H54 (cell line): ENCODE data around the gene RNF183.
"Not testable (repeated sequence)": the region's sequence is repeated elsewhere in the genome, so short reads cannot be mapped to it uniquely, and the experiment has no call there.

Experiments used
- DNase-seq: peaks from one replicate; pipeline ENCODE4 v3.0.0; 2011; ENCODE audit warnings: low spot score, mixed read lengths; ENCODE audit not compliant: insufficient read length
- FAIRE-seq: peaks from 3 replicates; lab custom pipeline; 2011; peaks lifted over from hg19 to GRCh38; lab: Jason Lieb, UNC
- POLR2A ChIP-seq: IDR thresholded peaks from 2 replicates; pipeline ENCODE4 v1.6.1; 2011; ENCODE audit warnings: low read depth, mild to moderate bottlenecking, low read length

The RNF183 gene

DNA sequence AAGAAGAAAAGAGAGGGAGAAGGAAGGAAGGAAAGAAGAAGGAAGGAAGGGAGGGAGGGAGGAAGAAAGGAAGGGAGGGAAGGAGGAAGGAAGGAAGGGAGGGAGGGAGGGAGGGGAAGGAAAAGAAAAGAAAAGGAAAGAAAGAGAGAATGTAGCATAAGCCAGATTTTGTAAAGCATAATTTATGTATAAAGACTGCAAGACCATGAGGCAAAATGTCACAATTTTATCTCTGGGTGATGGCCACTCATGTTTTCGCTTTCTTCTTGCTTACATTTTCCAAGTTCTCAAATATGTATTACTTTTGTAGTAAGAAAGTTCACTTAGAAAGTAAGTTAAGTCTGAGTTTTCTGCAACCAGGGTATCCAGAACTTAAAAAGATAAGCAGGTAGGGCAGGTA, 3.4 kb upstream of the RNF183 start:
- FAIRE-seq: no peak
- no peak for TF ChIP-seq POLR2A
- DNase-seq: no peak

GRCh38 chr9:113301548-113301947, 1.6 kb downstream of the RNF183 start:
- FAIRE-seq (no peak), DNase-seq (no peak)
- TF ChIP-seq POLR2A: no peak

GRCh38 chr9:113299800-113300292, 3.3 kb downstream of the RNF183 start:
- no peak for DNase-seq
- no peak for TF ChIP-seq POLR2A
- FAIRE-seq: no peak

DNA sequence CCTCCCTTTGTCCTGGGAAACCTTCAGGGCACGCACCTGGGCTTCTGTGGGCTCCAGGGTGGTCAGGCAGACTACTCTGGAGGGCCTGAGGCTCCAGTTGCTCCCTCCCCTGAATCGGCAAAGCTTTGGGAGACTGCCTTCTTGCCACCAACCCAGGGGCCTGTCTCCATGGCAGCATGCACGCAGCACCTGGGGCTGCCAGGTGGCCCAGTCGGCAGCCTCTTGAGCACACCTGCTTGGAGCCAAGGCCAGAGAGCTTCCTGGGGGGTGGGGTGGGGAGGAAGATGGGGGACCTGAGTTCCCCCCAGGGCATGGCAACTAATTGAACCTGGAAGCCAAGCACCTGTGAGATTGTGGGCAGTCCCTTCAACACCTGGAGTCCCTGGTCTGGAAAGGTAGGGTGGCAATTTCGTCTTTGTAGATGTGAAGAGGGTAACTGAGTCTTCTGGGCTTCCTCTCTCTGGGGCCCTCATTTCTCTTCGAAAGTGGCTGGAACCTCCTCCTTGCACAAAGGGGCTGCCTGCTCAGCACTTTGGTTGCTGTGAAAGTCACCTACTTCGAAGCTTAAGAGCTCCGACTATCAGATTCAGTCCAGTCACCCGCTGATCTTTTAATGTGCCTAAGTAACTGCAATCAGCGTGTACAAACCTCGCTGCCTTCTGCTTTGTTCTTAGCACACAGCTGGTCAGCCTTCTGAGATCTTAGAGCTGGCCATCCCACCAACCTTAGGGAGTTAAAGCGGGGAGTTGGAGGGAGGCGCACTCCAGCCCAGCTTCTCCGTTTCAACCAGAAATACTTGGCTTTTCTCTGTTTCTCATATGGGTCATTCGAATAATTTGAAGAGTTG, 4.0 kb downstream of the RNF183 start:
- no peak for TF ChIP-seq POLR2A
- FAIRE-seq (no peak), DNase-seq (no peak)

DNA sequence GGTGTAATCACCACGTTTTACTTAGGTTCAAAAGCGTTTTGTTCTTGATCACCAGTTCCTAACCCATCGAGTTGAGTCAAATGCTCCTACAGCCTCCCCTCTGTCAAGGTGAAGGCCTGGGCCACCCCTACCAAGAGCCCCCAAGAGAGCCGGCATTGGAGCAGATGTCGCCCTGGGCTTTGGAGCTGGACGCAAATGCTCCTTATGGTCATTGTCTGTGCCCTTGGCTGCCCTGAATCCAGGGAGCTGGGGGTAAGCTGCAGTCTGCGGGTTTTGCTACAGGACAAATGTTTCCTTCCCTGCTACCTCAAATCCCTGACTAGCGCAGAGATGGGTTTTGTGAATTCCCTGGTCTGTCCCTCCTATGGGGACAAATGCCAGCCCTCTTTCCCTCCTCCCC, 4.9 kb downstream of the RNF183 start:
- no peak for DNase-seq
- no peak for FAIRE-seq
- TF ChIP-seq POLR2A: no peak

GRCh38 chr9:113296796-113297558, 6.2 kb downstream of the RNF183 start:
- TF ChIP-seq POLR2A: no peak
- FAIRE-seq (no peak), DNase-seq (no peak)

GRCh38 chr9:113296247-113296646, 6.9 kb downstream of the RNF183 start:
- not testable (repeated sequence) for DNase-seq, FAIRE-seq

DNA sequence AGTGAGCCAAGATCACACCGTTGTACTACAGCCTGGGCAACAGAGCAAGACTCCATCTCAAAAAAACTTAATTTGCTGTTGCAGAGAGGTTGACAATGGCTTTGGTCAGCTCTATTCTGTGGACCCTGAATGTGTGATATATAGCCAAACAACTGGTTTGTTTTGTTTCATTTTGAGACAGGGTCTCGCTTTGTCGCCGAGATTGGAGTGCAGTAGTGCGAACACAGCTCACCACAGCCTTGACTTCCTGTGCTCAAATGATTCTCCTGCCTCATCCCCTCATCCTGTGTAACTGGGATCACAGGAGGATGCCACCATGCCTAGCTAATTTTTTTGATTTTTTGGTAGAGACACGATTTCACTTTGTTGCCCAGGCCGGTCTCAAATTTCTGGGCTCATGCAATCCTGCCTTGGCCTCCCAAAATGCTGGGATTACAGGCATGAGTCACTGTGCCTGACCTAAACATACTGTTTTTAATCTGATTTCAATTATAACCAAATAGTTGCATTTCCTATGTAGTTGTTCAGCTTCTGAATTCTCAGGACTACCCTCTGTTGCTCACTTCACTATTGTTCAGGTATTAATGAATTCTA, 9.8 kb downstream of the RNF183 start:
- DNase-seq: no peak
- TF ChIP-seq POLR2A: no peak
- FAIRE-seq: no peak

DNA sequence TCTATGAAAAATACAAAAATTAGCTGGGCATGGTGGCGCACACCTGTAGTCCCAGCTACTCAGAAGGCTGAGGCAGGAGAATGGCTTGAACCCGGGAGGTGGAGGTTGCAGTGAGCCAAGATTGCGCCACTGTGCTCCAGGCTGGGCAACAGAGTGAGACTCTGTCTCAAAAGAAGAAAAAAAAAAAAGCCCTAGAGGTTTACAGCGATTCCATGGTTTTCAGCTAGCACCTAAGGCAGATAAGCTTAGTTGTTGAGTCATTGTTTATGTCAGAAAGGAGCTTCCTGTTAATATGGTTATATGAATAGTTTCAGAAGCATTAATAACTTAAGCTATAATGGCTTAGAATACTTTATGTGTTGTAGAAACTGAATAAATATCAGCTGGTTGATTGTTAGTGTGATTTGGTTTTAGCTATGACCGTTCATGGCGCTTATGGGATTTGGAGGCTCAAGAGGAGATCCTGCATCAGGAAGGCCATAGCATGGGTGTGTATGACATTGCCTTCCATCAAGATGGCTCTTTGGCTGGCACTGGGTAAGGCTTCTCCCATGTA, 13.0 kb downstream of the RNF183 start:
- no peak for DNase-seq
- FAIRE-seq: no peak
- no peak for TF ChIP-seq POLR2A

GRCh38 chr9:113289091-113289490, 14.1 kb downstream of the RNF183 start:
- DNase-seq: no peak
- no peak for FAIRE-seq
- TF ChIP-seq POLR2A: no peak

- no peak for DNase-seq
- no peak for TF ChIP-seq POLR2A
- FAIRE-seq: no peak
Observed at GRCh38 chr9:113281356-113281755, 21.8 kb downstream of the RNF183 start.

- no peak for TF ChIP-seq POLR2A
- FAIRE-seq (no peak), DNase-seq (no peak)
Observed at GRCh38 chr9:113278840-113279239, 24.3 kb downstream of the RNF183 start.

- TF ChIP-seq POLR2A: peak; percentile 90
Observed at GRCh38 chr9:113275157-113276131, 27.7 kb downstream of the RNF183 start, which contains the start of the genes CDC26 and PRPF4. Gene CDC26, minus strand, starts transcription at chr9:113275572. Its CDS starts 3,065 bp downstream, at chr9:113272507. Gene PRPF4, plus strand, starts transcription at chr9:113275658. Its CDS starts 86 bp downstream, at chr9:113275744.

More at GRCh38 chr9:113275157-113276131, 27.7 kb downstream of the RNF183 start, which contains the start of the genes CDC26 and PRPF4:
- FAIRE-seq (peak; percentile 99), DNase-seq (peak; percentile 82)
